SU-DHL-6 (cell line): ENCODE data around the gene AP3B2.

Experiments used
- H2AFZ ChIP-seq: fragments of 200-600 bp; sonication (generic); 2 replicates; pipeline ENCODE4 v1.6.1; 2014; ENCODE audit warnings: low read depth, mild to moderate bottlenecking, moderate library complexity, mixed read lengths, antibody characterized with exemption, low read length; ENCODE audit not compliant: severe bottlenecking
- H3F3A ChIP-seq: fragments of 200-600 bp; shearing (Covaris generic); 2 replicates; pipeline ENCODE4 v1.6.0; 2016; ENCODE audit warnings: antibody characterized with exemption, mild to moderate bottlenecking; ENCODE audit not compliant: insufficient read depth
- H3K27ac ChIP-seq: fragments of 200-600 bp; sonication (generic); 2 replicates; pipeline ENCODE4 v1.5.1; 2016; ENCODE audit warnings: low read depth, mild to moderate bottlenecking, low read length, moderate library complexity, mixed read lengths
- H3K27me3 ChIP-seq: fragments of 200-600 bp; sonication (generic), shearing (Covaris generic); 2 replicates; pipeline ENCODE4 v1.6.0; 2014; ENCODE audit warnings: mild to moderate bottlenecking, low read length
- H3K36me3 ChIP-seq: fragments of 200-600 bp; sonication (generic); 2 replicates; pipeline ENCODE4 v1.6.1; 2014; ENCODE audit warnings: mild to moderate bottlenecking, low read length, mixed read lengths
- H3K4me2 ChIP-seq: fragments of 300-600, 200-600 bp; shearing (Covaris generic), sonication (generic); 2 replicates; pipeline ENCODE4 v1.6.0; 2014; ENCODE audit warnings: low read length, low read depth, mild to moderate bottlenecking; ENCODE audit not compliant: poor library complexity, severe bottlenecking
- H3K4me3 ChIP-seq: fragments of 200-600 bp; sonication (generic); 2 replicates; pipeline ENCODE4 v1.5.1; 2014; ENCODE audit warnings: antibody characterized with exemption, low read length, mild to moderate bottlenecking, mixed read lengths; ENCODE audit not compliant: insufficient read depth, poor library complexity, severe bottlenecking
- H3K79me2 ChIP-seq: fragments of 200-600 bp; sonication (generic); 2 replicates; pipeline ENCODE4 v1.6.1; 2014; ENCODE audit warnings: mild to moderate bottlenecking, low read length, moderate library complexity; ENCODE audit not compliant: insufficient read depth
- H3K9ac ChIP-seq: fragments of 200-600 bp; sonication (generic); 2 replicates; pipeline ENCODE4 v1.7.0; 2014; ENCODE audit warnings: mild to moderate bottlenecking, low read length
- H3K9me2 ChIP-seq: fragments of 200-600 bp; sonication (generic); replicated peaks from 2 replicates; pipeline ENCODE4 v1.6.1; 2014; ENCODE audit warnings: low read length; ENCODE audit not compliant: insufficient read depth
- H3K9me3 ChIP-seq: fragments of 200-600 bp; sonication (generic); 2 replicates; pipeline ENCODE4 v1.6.1; 2014; ENCODE audit warnings: low read length, mixed read lengths; ENCODE audit not compliant: insufficient read depth
- H4K20me1 ChIP-seq: fragments of 200-600 bp; sonication (generic); 2 replicates; pipeline ENCODE4 v1.6.1; 2014; ENCODE audit warnings: low read depth, mild to moderate bottlenecking, antibody characterized with exemption, low read length, moderate library complexity, mixed read lengths
- EZH2phosphoT487 ChIP-seq: fragments of 200-600 bp; sonication (generic), shearing (Covaris generic); conservative IDR thresholded peaks from 2 replicates; pipeline ENCODE4 v1.6.1; 2018; ENCODE audit warnings: mild to moderate bottlenecking, antibody characterized with exemption, low read length, moderate library complexity, mixed read lengths
- TF ChIP-seq, protein P1 (sequence below): fragments of 200-600 bp; sonication (generic); IDR thresholded peaks from one replicate; pipeline ENCODE4 v1.5.1; 2017; ENCODE audit warnings: antibody characterized with exemption, mild to moderate bottlenecking, low read length, moderate library complexity; ENCODE audit not compliant: insufficient read depth, poor library complexity, severe bottlenecking

Gene AP3B2

DNA sequence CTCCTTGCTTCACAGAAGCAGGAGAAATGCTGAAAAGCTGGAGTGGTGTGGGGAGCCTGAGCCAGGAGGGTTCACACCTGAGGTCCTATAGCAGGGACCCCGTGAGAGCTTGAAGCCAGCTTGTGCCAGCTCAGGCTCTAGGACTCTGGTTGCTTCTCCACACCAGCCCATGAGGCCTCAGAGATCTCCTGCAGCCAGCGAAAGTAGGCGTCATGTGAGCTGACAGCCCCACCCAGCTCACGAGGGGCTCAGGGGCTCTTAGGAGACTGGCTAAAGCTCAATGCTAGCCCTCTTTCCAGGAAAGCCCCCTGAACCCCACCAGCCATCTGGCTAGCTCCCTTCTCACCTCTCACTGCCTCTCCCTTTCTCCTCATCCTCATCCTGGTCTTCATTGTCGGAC is 45.7 kb downstream of the AP3B2 start:
- Histone ChIP-seq H3F3A (no peaks in the 10 kb centered on the region), H3K9ac (no peak overlapping the region), H4K20me1 (no peaks in the 10 kb centered on the region), H3K9me3 (no peaks in the 10 kb centered on the region), H3K4me2 (no peak overlapping the region), H3K36me3 (no peaks in the 10 kb centered on the region), H3K27ac (no peak overlapping the region), H3K9me2 (no peaks in the 10 kb centered on the region), H3K79me2 (no peaks in the 10 kb centered on the region), H2AFZ (no peak overlapping the region), H3K4me3 (no peak overlapping the region), H3K27me3 (no peaks in the 10 kb centered on the region)
- no peak for TF ChIP-seq EZH2phosphoT487
- TF ChIP-seq, protein P1, sequence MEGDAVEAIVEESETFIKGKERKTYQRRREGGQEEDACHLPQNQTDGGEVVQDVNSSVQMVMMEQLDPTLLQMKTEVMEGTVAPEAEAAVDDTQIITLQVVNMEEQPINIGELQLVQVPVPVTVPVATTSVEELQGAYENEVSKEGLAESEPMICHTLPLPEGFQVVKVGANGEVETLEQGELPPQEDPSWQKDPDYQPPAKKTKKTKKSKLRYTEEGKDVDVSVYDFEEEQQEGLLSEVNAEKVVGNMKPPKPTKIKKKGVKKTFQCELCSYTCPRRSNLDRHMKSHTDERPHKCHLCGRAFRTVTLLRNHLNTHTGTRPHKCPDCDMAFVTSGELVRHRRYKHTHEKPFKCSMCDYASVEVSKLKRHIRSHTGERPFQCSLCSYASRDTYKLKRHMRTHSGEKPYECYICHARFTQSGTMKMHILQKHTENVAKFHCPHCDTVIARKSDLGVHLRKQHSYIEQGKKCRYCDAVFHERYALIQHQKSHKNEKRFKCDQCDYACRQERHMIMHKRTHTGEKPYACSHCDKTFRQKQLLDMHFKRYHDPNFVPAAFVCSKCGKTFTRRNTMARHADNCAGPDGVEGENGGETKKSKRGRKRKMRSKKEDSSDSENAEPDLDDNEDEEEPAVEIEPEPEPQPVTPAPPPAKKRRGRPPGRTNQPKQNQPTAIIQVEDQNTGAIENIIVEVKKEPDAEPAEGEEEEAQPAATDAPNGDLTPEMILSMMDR = no peak

DNA sequence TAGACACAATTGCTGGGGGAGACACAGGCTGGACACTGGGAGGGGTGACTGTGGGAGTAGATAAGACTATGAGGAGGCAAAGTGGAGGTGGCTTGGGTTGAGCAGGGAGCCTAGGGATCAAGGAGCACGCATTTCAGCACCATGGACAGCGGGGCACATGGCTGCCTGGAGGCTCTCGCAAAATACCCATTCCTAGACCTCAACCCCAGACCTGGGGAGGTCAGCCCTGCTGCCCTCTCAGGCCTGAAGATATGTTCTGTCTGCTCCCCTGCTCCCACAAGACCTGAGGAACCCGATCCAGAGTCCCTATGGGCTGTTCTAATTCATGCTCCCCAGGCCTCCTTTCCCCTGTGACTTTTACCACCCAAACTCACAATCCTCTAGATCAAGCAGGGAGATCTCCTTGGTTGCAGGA is 46.5 kb downstream of the AP3B2 start:
- Histone ChIP-seq H3F3A (no peaks in the 10 kb centered on the region), H3K4me3 (no peak overlapping the region), H3K27me3 (no peaks in the 10 kb centered on the region), H3K9ac (no peak overlapping the region), H3K36me3 (no peaks in the 10 kb centered on the region), H3K27ac (no peak overlapping the region), H3K9me2 (no peaks in the 10 kb centered on the region), H4K20me1 (no peaks in the 10 kb centered on the region), H2AFZ (no peak overlapping the region), H3K9me3 (no peaks in the 10 kb centered on the region), H3K79me2 (no peaks in the 10 kb centered on the region), H3K4me2 (no peak overlapping the region)
- TF ChIP-seq EZH2phosphoT487 = no peak
- TF ChIP-seq, protein P1 = no peak

DNA sequence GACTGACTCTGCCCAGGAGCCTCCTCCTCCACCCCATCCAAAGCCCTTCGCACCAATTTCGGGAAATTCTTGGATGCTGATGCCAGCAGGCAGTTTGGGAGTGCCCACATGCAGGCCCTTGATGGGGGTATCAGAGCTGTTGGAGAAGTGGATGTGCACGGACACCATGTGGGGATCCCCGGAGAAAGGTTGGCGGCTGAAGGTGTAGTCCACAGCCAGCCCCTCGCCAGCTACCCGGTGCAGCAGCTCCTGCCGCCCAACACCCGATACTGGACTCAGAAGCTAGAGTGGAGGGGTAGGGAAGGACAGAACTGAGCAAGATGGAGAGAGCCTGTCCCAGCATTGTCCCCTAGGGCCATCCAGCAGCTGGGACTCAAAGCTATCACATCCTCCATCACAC is 47.0 kb downstream of the AP3B2 start:
- Histone ChIP-seq H3K4me2 (no peak overlapping the region), H3K79me2 (no peaks in the 10 kb centered on the region), H3K9me2 (no peaks in the 10 kb centered on the region), H3K9ac (no peak overlapping the region), H2AFZ (no peak overlapping the region), H3K9me3 (no peaks in the 10 kb centered on the region), H3K4me3 (no peak overlapping the region), H3F3A (no peaks in the 10 kb centered on the region), H3K27me3 (no peaks in the 10 kb centered on the region), H3K27ac (no peak overlapping the region), H3K36me3 (no peaks in the 10 kb centered on the region), H4K20me1 (no peaks in the 10 kb centered on the region)
- no peak for TF ChIP-seq EZH2phosphoT487
- TF ChIP-seq, protein P1 = no peak
